HepG2 (cell line): ENCODE measurements around the gene KAZN. TPM values are rescaled to one million over a fixed set of nuclear protein-coding genes. Genes with fewer than 3 reads are reported as not detected.

Experiments used
- FOXA1 ChIP-seq, 2 experiments: fragments of 450-650 bp in 1 of 2; sonication (generic) in 1 of 2; formaldehyde crosslinking in 1 of 2; IDR thresholded peaks; 2 replicates each; pipeline versions ENCODE4 v1.4.0 to v1.6.1; 2016 to 2020; ENCODE audit warnings: missing genetic modification reagents in 1 of 2
- STAG1 ChIP-seq: sonication (generic); formaldehyde crosslinking; IDR thresholded peaks from 2 replicates; pipeline ENCODE4 v1.4.0; 2020; ENCODE audit warnings: missing genetic modification reagents
- polyA plus RNA-seq, 8 experiments: library from polyadenylated mRNA; depleted of rRNA in 3 of 8; stranded (reverse) in 7 of 8; unstranded in 1 of 8; fragments of >200 nt; fragmentation: Illumina TruSeq in 4 of 8; extraction: Trizol in 4 of 8; gene quantifications; 2 replicates each; pipeline versions ENCODE4 v1.2.1 to v1.2.3, GENCODE V29; 2011 to 2016; ENCODE audit warnings: low read depth in 4 of 8, missing spikeins in 1 of 8, mixed read lengths in 1 of 8; ENCODE audit not compliant: insufficient read depth in 1 of 8
- total RNA-seq, 5 experiments: library from RNA; depleted of rRNA; stranded (reverse); fragments of >200 nt; fragmentation: Illumina TruSeq; extraction: Trizol; gene quantifications; 2 replicates each; pipeline ENCODE4 v1.2.3, GENCODE V29; 2016; ENCODE audit warnings: low read depth in 1 of 5
- TF ChIP-seq, protein P1 (sequence below), 2 experiments: fragments of 450-650 bp in 1 of 2; sonication (generic) in 1 of 2; formaldehyde crosslinking in 1 of 2; IDR thresholded peaks; 2 replicates each; pipeline versions ENCODE4 v1.6.1 to v1.8.0; 2016 to 2022; ENCODE audit warnings: antibody characterized with exemption in 1 of 2, mild to moderate bottlenecking in 1 of 2, missing genetic modification reagents in 1 of 2

KAZN gene
- total and polyA plus RNA-seq, 2 of the 13 experiments (the other 11 are each of a cell fraction or from before 2014, with no cell fraction given) = 10.4 to 13.5 TPM

- TF ChIP-seq, protein P1, sequence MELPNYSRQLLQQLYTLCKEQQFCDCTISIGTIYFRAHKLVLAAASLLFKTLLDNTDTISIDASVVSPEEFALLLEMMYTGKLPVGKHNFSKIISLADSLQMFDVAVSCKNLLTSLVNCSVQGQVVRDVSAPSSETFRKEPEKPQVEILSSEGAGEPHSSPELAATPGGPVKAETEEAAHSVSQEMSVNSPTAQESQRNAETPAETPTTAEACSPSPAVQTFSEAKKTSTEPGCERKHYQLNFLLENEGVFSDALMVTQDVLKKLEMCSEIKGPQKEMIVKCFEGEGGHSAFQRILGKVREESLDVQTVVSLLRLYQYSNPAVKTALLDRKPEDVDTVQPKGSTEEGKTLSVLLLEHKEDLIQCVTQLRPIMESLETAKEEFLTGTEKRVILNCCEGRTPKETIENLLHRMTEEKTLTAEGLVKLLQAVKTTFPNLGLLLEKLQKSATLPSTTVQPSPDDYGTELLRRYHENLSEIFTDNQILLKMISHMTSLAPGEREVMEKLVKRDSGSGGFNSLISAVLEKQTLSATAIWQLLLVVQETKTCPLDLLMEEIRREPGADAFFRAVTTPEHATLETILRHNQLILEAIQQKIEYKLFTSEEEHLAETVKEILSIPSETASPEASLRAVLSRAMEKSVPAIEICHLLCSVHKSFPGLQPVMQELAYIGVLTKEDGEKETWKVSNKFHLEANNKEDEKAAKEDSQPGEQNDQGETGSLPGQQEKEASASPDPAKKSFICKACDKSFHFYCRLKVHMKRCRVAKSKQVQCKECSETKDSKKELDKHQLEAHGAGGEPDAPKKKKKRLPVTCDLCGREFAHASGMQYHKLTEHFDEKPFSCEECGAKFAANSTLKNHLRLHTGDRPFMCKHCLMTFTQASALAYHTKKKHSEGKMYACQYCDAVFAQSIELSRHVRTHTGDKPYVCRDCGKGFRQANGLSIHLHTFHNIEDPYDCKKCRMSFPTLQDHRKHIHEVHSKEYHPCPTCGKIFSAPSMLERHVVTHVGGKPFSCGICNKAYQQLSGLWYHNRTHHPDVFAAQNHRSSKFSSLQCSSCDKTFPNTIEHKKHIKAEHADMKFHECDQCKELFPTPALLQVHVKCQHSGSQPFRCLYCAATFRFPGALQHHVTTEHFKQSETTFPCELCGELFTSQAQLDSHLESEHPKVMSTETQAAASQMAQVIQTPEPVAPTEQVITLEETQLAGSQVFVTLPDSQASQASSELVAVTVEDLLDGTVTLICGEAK (IDR thresholded peaks at IDR 0.05) = no peak
- TF ChIP-seq, protein P1 (CRISPR knock-in tag; IDR thresholded peaks at IDR 0.05) = no peak
- TF ChIP-seq FOXA1 (IDR thresholded peaks at IDR 0.05) (no peak), FOXA1 (CRISPR knock-in tag; IDR thresholded peaks at IDR 0.05) (peak; percentile 41; the same call in 1 of the 2 replicates), STAG1 (CRISPR knock-in tag) (no peak)
Measured at GRCh38 chr1:14940285-14940870, 341.9 kb downstream of the KAZN start (continued).
